HG02973 (cell line): ENCODE results near the gene DNM3.

Source experiments
- ATAC-seq: cut with Tn5 transposase; IDR thresholded peaks from one replicate; pipeline ENCODE4 v1.9.1; 2021; ENCODE audit warnings: moderate library complexity; ENCODE audit not compliant: unreplicated experiment

The DNM3 gene

DNA sequence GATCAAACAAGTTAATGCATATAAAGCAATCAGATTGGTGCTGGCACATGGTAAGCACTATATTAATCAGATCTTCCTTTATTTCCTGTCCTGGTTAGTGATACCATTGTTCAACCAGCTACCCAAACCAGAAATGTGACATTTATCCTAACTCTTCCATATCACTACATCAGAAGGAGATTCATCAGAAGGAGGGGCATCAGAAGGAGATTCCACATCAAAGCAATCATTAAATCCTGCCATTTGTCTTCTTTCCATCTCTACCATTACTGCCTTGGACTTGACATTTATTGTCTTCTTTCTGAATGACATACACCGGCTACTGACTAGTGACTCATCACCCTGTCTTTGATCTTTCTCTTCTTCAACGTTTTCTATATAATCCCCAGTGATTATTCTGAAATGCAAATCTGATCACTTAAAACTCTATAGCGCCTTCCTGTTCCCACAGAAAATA lies 75.0 kb downstream of the DNM3 start:
- ATAC-seq = no peak

DNA sequence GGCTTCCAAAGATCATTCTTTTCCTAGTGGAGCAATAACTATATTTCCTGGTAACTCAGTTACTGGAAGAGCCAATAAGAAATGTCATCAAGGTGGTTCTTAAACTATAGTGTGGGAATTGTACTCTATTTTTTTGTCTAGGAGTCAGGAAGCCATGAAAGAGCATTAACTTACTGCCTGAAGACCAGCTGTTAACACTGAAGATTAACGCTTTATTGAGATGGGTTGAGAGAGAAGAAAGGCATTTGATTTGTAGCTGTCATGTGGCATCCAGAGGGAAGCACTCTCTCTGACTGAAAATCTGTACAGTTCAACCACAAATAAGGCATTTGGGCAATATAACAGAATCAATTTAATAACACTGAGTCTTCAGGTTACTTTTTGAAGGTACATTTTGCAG lies 76.0 kb downstream of the DNM3 start:
- no peak for ATAC-seq

DNA sequence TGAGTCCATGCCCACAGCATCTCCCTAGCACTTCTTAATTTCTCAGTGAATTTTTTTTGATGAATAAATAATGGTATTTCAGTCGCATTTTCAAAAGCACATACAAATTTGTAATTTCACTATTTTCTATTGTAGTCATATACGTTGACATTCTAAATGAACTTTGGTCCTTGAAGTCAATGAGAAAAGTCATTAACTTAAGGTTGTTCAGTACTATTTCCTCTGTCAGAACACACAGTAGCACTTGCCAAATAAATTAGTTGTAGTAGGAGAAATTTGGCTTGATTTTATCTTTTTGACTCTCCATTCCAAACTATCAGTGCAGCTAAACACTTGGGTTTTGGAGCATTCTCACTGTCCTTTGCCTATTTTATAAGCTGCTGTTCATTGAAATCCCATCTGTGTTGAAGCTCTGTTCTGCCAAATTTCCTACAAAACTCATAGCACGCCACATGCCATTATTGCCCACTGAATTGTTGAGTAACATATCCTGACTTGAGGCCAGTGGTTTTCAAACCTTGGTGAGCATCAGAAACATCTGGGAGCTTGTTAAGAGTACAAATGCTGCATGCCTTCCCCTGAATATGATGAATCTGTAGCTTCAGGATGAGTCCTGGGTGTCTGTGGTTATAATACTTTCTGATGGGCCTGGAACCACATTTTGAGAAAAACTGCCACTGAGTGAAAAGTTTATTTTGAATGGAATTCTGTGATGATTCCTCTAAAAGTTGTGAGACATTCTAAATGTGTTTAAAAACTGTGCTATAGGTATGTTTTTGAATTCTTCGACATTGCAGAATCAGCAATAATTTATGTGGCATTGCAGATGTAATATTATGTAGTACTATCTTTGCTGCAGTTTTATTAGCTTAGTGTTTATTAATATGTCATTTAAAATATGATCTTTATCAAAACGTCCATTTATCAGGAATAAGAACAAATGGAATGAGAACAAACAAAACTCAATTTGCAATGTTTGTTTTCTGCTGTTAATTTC lies 78.9 kb downstream of the DNM3 start:
- no peak for ATAC-seq

DNA sequence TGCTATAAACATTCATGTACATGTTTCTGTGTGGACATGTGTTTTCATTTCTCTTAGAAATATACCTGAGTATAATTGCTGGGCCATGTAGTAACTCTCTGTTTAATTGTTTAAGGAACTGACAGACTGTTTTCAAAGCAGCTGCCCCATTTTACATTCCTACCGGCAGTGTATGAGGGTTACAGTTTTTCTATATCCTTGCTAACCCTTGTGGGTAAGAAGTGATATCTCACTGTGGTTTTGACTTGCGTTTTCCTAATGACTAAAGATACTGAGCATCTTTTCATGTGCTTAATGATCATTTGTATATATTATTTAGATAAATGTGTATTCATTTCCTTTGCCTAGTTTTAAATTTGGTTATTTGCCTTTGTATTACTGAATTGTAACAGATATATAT lies 81.7 kb downstream of the DNM3 start:
- no peak for ATAC-seq

DNA sequence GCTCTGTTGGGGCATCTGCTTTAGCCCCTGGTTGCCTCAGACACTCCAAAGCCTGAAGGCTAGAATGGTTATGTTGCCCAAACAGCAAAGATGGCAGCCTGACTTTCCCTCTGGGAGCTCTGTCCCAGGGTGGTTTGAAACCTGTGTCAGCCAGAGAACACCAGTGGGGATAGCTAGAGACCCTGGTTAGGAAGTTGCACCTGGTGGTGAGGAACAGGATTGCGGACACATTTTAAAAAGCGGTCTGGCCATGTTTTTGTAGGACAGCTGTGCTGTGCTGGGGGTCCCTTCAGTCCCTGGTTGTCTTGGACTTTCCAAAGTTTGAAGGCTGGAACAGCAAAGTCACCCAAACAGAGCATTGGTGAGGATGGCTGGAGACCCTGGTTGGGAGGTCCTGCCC lies 87.8 kb downstream of the DNM3 start:
- no peak for ATAC-seq

DNA sequence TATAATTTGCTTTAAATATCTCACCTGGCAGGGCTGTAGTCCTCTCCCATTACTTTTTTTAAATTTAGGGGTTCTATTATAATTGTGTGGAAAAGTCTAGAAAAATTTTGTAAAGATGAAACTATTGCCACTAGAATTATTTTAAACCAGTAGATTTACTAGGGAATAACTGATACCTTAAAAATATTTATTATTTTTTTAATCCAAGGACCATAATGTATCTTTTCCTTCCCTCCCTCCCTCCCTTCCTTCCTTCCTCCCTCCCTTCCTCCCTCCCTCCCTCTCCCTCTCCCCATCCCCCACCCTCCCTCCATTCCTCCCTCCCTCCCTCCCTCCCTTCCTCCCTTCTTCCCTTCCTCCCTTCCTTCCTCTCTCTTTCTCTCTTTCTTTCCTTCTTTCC lies 90.5 kb downstream of the DNM3 start:
- ATAC-seq = no peak

DNA sequence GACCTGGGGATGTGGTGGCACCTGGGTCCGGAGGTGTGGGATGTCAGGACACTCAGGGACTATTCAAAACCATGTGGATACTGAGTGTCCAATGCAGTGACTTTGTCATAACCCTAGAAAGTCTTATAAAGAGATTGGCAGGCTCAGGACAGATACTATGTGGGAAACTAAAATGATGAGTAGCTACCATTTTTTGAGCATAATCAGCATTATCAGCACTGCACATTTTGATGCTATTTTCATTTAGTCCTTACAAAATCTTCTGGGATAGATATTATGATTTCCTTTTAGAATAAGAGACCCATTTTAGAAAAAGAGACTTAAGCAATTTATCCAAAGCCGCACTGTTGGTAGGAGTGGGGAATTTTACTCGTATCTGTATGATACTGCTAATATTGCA lies 93.4 kb downstream of the DNM3 start:
- no peak for ATAC-seq

DNA sequence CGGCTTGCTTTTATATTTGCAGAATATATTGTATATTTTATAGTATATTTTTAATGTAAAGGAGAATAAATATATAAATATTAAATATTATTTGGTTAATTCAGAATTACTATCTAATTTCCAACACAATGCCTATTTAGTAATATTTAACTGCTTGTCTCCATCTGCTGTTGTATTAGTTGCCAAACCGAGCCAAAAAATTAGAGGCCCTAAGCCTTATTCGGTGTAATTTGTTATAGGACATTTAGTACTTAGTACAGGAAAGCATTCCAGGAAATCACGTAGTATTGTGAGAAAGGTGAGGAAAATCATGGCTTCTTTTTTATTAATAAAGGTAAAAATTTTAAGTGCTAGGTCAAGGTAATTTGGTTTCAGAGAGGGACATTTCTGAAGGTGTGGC lies 93.8 kb downstream of the DNM3 start:
- ATAC-seq = no peak

DNA sequence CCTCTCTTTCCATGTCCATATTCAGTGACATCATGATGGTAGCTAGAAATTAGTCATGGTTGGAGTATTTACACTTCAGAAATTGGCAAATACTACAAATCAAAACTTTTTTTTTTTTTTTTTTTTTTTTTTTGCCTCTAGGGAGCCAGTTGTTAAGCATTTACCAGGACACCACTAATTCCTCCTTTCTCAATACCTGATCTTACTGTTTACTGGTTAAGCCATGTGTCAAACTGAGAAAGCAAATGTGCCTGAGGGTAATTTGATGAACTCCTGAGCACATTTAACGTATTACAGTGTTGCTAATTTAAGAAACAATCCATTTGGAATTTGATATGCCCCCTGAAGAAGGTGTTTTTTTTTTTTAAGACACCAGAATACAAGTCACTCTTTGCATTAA lies 94.4 kb downstream of the DNM3 start:
- no peak for ATAC-seq

DNA sequence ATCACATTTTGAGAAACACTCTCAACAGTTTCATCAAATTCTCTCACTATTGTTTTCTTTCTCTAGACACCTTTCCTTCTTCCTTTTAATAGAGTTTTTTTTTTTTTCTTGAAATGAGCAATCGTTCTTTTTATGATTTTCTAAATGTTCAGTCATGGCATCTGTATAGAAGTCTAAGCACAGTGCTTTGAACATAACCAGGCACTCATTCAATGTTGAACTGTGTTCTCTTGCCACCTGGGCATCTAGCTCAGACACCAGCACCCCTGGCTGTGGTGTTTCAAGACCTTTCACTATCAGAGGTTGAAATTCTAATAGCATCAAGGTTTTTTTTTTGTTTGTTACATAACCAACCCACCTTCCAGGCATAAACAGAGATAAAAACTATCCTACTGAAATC lies 96.6 kb downstream of the DNM3 start:
- ATAC-seq = no peak

DNA sequence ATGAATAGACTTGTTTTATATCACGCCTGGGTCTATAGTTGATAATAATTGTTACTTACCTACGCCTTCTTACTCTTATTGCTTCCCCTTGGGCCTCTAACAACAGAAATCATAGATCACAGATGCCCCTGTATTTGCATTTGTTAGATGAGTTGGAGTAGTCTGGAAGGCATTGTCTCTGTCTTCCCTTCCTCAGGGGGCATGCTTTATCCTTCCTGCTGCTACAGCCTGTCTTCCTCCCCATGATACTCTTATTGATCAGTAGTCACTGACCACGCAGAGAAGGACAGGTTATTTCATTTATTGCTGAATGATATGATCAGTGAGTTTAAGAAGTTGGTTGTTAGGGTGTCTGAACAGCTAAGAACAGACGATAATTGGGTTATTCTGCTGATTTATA lies 98.4 kb downstream of the DNM3 start:
- no peak for ATAC-seq

DNA sequence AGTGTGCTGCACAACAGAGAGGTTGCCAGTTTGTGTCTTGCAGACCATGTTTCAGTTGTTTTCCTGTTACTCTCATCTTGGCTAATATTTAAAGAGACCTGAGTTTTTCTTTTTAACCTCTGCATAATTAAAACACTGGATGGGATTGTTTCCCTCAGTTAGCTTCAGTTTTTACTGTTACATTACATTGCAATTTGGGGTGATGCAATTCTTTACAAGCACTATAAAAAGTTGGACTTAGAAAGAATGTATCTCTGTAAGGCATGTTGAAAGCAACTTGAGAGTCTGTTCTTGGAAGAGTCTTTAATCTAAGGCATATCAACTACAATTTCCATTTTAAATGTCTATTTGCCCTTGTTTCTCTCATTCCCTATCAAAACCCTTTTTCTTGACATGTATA lies 99.1 kb downstream of the DNM3 start:
- ATAC-seq = no peak

DNA sequence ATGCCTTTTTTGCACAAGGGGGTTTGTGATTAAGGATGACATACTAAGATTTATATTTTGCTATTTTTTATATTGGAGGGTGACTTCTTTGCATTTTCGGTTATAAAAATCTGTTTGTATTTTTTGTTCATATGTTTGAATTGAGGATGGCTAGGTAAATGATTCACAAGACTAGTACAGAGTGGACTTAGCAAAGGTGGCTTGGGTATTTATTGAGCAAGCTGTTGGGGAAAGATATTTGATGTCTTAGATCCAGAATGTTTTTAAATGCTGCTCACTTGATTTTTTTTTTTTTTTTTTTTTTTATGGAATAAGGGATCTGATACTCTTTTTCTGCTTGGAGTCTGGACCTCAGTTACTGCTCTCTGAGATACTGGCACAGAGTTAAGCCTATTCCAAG lies 100.6 kb downstream of the DNM3 start:
- ATAC-seq = no peak

DNA sequence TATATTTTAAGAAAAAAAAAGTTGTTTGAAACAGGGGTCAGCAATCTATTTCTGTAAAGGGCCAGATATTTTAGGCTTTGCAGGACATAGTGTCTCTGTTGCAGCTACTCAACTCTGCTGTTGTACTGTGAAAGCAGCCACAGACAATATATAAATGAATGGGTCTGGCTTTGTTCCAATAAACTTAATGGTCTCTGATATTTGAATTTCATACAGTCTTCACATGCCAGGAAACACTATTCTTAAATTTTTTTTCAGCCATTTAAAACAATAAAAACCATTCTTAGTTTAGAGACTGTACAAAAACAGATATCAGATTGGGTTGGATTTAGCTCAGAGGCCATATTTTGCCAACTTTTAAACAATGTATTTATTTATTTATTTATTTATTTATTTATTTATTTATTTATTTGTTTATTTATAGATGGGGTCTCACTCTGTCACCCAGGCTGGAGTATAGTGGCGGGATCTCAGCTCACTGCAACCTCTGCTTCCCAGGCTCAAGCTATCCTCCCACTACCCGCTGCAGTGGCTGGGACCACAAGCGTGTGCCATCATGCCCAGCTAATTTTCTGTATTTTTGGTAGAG lies 102.8 kb downstream of the DNM3 start:
- ATAC-seq = no peak

DNA sequence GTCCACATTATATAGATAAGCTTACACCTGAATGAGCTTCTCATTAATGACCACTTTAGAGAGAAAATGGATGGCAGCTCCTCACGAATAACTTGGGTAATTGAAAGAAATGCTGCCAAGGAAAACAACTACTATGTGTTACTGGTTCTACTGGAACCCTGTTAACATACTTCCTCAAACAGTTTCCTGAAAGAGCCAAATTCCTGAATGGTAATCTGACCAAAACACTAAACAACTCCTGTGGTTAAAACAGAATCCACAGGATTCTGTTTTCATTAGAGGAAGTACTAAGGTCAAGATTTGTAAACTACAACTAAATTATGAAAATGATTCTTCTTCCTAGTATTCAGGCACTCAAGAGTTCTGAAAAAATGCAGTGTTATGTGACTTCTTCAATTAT lies 107.2 kb downstream of the DNM3 start:
- ATAC-seq = no peak

DNA sequence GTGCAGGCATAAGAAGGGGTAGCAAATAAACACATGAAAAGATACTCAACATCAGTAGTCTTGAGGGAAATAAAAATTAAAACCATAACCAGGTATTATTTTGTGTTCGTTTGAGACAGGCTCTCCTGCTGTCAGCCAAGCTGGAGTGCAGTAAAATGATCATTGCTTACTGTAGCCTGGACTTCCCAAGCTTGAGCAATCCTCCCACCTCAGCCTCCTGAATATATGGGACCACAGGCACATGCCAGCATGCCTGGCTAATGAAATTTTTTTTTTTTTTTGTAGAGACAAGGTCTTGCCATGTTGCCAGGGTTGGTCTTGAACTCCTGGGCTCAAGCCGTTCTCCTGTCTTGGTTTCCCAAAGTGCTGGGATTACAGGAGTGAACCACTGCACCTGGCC lies 108.0 kb downstream of the DNM3 start:
- no peak for ATAC-seq

DNA sequence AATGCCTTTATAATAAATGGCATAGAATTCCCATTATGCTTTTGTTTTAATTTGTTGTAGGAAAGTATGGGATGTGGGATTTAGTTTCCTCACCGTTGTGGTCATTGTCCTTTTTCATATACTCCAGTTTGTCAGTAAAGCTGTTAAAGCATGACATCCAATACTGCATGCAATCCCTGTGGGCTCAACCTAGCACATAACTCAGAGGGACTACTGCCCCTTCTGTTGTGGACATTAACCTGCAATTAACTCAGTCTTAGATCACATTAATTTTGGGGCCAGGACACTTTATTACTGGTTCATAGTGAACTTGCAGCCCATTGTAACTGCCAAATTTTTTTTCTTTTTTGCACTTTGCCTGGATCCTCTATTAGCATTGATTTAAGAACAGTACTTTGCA lies 112.5 kb downstream of the DNM3 start:
- no peak for ATAC-seq

DNA sequence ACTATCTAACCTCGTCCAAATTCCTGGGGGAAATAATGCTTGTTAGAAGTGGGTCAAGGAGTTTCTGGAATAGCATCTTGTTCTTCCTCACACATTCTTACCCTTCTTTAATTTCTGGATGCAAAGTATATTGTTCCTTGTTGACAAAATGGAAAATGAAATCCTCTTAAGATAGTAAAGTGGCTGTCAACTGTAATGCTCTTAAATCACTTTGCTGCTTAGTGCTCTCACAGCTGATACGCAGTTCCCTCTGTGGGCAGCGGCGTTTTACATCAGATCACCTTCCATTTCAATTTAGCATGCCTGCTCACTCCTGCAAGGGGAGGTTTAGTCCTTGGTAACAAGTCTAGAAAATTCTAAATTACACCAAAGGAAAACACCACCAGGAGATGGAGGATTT lies 113.1 kb downstream of the DNM3 start:
- ATAC-seq = no peak

DNA sequence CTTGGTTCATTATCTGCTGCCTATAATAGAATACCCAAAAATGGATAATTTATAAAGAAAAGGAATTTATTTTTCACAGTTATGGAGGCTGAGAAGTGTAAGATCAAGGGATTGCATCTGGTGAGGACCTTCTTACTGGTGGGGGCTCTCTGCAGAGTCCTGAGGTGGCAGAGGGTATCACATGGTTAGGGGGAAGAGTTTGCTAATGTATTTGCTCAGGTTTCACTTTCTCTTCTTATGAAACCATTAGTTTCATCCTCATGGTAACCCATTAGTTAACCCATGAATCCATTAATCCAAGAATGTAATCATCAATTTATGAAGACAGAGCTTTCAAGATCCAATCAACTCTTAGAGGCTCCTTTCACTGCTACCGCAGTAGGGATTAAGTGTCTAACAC lies 120.6 kb downstream of the DNM3 start:
- ATAC-seq = no peak

DNA sequence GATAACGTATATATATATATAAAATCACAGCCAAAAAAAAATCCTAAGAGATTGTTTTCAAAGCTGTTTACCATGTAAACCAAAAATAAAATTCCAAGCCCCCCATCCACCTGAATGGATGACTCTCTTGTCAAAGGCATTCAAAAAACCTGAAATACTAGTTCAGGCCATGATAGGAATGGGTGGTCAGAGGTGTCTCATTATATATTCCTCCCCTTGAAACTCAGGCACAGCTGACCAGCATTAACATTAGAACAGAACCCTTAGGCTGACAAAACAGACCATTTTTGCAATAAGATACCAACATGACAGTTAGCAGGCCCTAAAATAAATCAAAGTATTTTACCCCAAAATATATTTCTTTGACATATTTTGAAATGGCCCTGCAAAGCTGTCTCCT lies 122.5 kb downstream of the DNM3 start:
- ATAC-seq = no peak

DNA sequence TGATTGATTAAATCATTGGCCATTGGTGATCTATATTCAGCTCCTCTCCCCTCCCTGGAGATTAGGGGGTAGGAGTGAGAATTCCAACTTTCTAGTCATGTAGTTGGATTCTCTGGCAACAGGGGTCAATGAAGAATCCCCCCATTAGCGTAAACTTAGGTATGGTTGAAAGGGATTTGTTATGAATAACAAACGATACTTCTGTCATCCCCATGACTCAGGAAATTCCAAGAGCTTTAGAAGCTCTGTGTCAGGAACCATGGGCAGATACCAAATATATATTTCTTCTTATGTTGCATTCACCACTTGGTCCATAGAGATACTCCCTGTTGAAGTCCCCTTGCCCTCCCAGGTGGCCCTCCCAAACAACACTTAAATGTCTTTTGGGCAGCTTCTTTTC lies 124.5 kb downstream of the DNM3 start:
- no peak for ATAC-seq

DNA sequence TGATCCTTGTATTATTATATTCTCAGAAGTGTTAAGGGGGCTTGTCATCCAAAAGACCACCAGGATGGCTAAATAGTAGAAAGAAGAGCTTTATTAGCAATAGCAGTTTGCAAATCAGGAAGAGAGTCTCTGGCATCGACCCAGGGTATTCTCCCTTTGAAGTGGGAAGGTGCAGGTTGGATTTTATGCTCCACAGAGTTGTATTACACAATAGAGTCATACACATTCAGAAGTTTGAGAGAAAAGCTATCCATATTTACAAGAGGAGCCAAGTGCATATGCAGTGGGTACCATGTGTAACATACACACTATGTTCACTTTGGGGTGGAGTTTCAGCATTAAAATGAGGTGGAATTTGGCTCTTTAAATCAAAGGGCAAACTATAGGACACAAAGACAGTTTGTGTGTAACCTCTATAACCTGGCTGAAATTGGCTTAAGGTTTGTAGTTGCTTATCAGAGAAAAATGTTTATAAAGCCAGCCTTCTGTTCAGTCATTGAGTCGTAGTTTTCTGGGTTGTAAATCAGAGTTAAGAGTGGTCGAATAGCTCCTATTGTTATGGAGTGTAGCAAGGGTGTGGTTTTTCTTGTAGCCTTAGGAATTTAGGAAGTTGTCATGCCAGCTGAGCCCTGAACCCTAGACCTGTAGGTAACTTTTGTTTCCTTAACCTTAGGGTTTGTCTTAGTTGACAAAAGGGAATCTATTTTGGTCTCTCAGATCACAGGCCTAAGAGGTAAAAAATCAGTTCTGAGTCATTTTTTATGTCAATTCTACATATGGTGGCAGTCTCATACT lies 125.3 kb downstream of the DNM3 start:
- ATAC-seq = no peak
